Measurements from ENCODE around the gene TCEA2.

TCEA2 gene

DNA sequence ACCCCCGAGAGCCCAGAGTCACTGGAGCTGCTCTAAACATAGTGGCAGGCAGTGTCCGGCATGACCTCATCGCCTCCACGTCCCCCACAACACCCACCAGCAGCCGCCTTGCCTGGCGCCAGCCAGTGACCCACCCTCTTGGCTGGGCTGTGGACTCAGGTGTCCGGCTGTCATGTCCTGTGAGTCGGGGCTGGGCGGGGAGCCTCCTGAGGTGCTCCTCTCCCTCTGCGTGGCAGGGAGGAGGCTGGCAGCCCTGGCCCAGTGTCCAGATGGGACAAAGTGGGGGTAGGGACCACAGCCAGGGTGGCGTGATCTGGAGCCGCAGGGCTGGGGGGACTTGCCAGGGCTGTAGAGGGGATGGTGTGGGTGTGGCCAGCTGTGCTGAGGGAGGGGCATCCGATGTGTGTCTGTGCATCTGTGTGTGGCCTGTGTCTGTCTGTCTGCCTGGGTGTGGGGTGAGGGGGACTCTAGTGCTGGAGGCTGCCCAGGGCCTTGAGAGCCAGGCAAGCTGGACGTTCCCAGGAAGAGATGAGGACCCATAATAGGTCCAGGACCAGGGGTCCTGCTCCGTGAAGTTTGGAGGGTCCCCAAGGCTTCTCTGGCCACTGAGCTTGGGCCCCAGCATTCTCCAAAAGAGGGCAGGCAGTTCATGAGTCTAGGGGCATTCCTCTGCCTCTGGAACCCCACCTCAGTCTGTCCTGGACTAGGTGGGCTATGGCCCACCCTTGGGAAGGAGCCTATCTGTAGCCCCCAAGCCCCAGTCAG lies 11.3 kb upstream of the TCEA2 start:
- Histone ChIP-seq H3K4me3 (ENCODE audit: low read depth, low read length, poor library complexity, severe bottlenecking) (no peak overlapping the region), H3F3A (ENCODE audit: insufficient read depth, low read length) (no peaks in the 10 kb centered on the region)

DNA sequence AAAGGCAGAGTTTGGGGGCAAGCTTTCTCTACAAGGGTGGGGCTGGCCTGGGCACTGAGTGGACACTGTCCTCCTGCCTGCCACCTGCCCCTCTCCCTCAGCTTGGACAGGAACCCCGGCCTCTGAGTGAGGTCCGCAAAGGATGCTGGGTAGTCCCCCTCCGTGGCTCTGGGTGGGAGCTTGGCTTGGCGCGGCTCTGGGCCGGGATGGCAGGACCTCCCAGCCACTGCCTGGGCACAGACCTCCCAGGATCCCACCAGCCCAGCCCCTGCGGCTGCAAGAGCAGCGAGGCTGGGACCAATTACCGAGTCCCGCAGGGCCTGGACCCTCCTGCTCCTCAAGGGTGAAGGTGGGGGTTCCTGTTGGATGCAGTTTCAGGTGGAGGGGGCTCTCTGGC lies 10.7 kb upstream of the TCEA2 start:
- no peak overlapping the region for H3K27ac ChIP-seq (ENCODE audit: low read depth, low read length, poor library complexity, severe bottlenecking)
- H4K20me1 ChIP-seq (ENCODE audit: insufficient read depth, low read length) = no peaks in the 10 kb centered on the region
- no peaks in the 10 kb centered on the region for H3K9me3 ChIP-seq (ENCODE audit: low read length)
- peaks cover 7% of the 10 kb centered on the region for H3K4me1 ChIP-seq (ENCODE audit: insufficient read depth, low read length, severe bottlenecking)
- H3K36me3 ChIP-seq (ENCODE audit: insufficient read depth, low read length) = no peaks in the 10 kb centered on the region
- H3K9ac ChIP-seq (ENCODE audit: low read length) = no peak overlapping the region
- H3F3A ChIP-seq (ENCODE audit: insufficient read depth, low read length) = no peaks in the 10 kb centered on the region
- TF ChIP-seq, protein P1, sequence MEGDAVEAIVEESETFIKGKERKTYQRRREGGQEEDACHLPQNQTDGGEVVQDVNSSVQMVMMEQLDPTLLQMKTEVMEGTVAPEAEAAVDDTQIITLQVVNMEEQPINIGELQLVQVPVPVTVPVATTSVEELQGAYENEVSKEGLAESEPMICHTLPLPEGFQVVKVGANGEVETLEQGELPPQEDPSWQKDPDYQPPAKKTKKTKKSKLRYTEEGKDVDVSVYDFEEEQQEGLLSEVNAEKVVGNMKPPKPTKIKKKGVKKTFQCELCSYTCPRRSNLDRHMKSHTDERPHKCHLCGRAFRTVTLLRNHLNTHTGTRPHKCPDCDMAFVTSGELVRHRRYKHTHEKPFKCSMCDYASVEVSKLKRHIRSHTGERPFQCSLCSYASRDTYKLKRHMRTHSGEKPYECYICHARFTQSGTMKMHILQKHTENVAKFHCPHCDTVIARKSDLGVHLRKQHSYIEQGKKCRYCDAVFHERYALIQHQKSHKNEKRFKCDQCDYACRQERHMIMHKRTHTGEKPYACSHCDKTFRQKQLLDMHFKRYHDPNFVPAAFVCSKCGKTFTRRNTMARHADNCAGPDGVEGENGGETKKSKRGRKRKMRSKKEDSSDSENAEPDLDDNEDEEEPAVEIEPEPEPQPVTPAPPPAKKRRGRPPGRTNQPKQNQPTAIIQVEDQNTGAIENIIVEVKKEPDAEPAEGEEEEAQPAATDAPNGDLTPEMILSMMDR (IDR thresholded peaks at IDR 0.05; ENCODE audit: low read length) = no peak
- TF ChIP-seq EZH2 (IDR thresholded peaks at IDR 0.05; ENCODE audit: borderline replicate concordance, low read length) = no peak
- no peak overlapping the region for H3K4me2 ChIP-seq (ENCODE audit: low read length)
- peaks cover 21% of the 10 kb centered on the region for H3K27me3 ChIP-seq (ENCODE audit: insufficient read depth, low read length)
- H2AFZ ChIP-seq (ENCODE audit: low read length) = no peak overlapping the region
- H3K9me2 ChIP-seq (ENCODE audit: low read depth, low read length) = no peaks in the 10 kb centered on the region
- no peak overlapping the region for H3K4me3 ChIP-seq (ENCODE audit: low read depth, low read length, poor library complexity, severe bottlenecking)
- no peaks in the 10 kb centered on the region for H3K79me2 ChIP-seq (ENCODE audit: insufficient read depth, low read length)

More for the DNA sequence above, 11.3 kb upstream of the TCEA2 start:
- no peaks in the 10 kb centered on the region for H3K9me2 ChIP-seq (ENCODE audit: low read depth, low read length)
- no peaks in the 10 kb centered on the region for H4K20me1 ChIP-seq (ENCODE audit: insufficient read depth, low read length)
- H3K36me3 ChIP-seq (ENCODE audit: insufficient read depth, low read length) = no peaks in the 10 kb centered on the region
- peaks cover 20% of the 10 kb centered on the region for H3K27me3 ChIP-seq (ENCODE audit: insufficient read depth, low read length)
- no peak for TF ChIP-seq EZH2 (IDR thresholded peaks at IDR 0.05; ENCODE audit: borderline replicate concordance, low read length)
- TF ChIP-seq, protein P1 (IDR thresholded peaks at IDR 0.05; ENCODE audit: low read length) = no peak
- no peak overlapping the region for H3K4me2 ChIP-seq (ENCODE audit: low read length)
- no peak overlapping the region for H2AFZ ChIP-seq (ENCODE audit: low read length)
- no peaks in the 10 kb centered on the region for H3K79me2 ChIP-seq (ENCODE audit: insufficient read depth, low read length)
- peaks cover under 1% of the 10 kb centered on the region for H3K4me1 ChIP-seq (ENCODE audit: insufficient read depth, low read length, severe bottlenecking)
- no peak overlapping the region for H3K27ac ChIP-seq (ENCODE audit: low read depth, low read length, poor library complexity, severe bottlenecking)
- no peaks in the 10 kb centered on the region for H3K9me3 ChIP-seq (ENCODE audit: low read length)
- no peak overlapping the region for H3K9ac ChIP-seq (ENCODE audit: low read length)

DNA sequence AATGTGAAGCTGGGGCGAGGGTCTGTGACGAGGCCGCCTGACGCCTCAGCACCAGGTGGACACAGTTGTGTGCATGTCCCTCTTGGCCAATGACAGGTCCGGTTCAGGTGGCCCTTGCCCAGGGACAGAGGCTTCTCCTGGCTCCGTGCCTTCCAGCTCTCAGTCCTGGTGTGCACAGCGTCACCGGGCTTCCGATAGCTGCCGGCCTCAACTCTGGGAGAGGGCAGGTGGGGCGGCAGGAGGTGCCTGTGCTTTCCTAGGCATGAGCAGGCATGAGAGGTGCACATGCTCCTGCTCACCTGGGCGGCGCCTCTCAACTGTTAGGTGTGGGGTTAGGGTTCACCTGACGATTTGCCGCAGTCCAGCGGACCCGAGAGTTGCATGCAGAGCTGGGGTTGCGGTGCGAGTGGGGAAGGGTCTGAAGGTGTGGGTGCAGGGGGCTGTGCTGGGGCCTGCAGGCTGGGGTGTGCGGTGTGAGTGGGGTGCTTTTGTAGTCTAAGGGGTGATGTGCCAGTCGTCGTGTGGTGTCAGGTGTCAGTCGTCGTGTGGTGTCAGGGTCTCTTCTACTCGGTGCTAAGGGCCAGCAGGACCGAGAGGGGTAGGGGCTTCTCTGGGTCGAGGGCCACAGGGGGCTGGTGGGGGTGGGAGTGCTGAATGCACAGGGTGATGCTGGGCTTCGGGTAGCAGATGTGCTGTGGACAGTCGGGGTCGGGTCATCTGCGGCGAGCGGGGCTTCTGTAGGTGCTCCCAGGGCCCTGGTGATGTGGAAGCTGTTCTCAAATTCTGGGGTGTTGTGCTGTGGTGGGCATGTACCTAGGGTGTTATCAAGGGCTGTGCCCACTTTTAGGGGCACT lies 9.8 kb upstream of the TCEA2 start:
- peaks cover 11% of the 10 kb centered on the region for H3K4me1 ChIP-seq (ENCODE audit: insufficient read depth, low read length, severe bottlenecking)
- H3K27me3 ChIP-seq (ENCODE audit: insufficient read depth, low read length) = peaks cover 21% of the 10 kb centered on the region
- no peak for TF ChIP-seq EZH2 (IDR thresholded peaks at IDR 0.05; ENCODE audit: borderline replicate concordance, low read length)
- TF ChIP-seq, protein P1 (IDR thresholded peaks at IDR 0.05; ENCODE audit: low read length) = no peak
- no peak overlapping the region for H3K4me2 ChIP-seq (ENCODE audit: low read length)
- H3K9me2 ChIP-seq (ENCODE audit: low read depth, low read length) = no peaks in the 10 kb centered on the region
- H3K9ac ChIP-seq (ENCODE audit: low read length) = no peak overlapping the region
- no peak overlapping the region for H3K4me3 ChIP-seq (ENCODE audit: low read depth, low read length, poor library complexity, severe bottlenecking)
- H3K9me3 ChIP-seq (ENCODE audit: low read length) = no peaks in the 10 kb centered on the region
- no peaks in the 10 kb centered on the region for H4K20me1 ChIP-seq (ENCODE audit: insufficient read depth, low read length)
- H3K27ac ChIP-seq (ENCODE audit: low read depth, low read length, poor library complexity, severe bottlenecking) = no peak overlapping the region
- no peaks in the 10 kb centered on the region for H3K79me2 ChIP-seq (ENCODE audit: insufficient read depth, low read length)
- no peak overlapping the region for H2AFZ ChIP-seq (ENCODE audit: low read length)
- no peaks in the 10 kb centered on the region for H3K36me3 ChIP-seq (ENCODE audit: insufficient read depth, low read length)
- no peaks in the 10 kb centered on the region for H3F3A ChIP-seq (ENCODE audit: insufficient read depth, low read length)

Data from OCI-LY1 (cell line).